RWPE1 (cell line): ENCODE measurements around the gene SLC35A2.

Source experiments
- CTCF ChIA-PET: fragments of 350-600 bp; sonication (Branson Sonifier 250); formaldehyde crosslinking; extraction: SDS; loops from one replicate; lab custom pipeline; 2021; lab: Yijun Ruan, JAX
- POLR2A ChIA-PET: fragments of 400-600 bp; formaldehyde crosslinking; extraction: SDS; loops from one replicate; lab custom pipeline; 2020; ENCODE audit warnings: antibody characterized with exemption; ENCODE audit not compliant: low non-redundant PET; lab: Yijun Ruan, JAX
- DNase-seq: peaks from one replicate; pipeline ENCODE4 v3.0.0; 2012; ENCODE audit warnings: low spot score
- H3K27ac ChIP-seq: fragments of 450-650 bp; 2 replicates; pipeline ENCODE4 v1.5.1; 2017
- CTCF ChIP-seq: fragments of 450-650 bp; conservative IDR thresholded peaks from 2 replicates; pipeline ENCODE4 v1.5.1; 2017; ENCODE audit warnings: low read depth, mild to moderate bottlenecking

Gene SLC35A2

GRCh38 chrX:48904180-48904579 is 7.3 kb downstream of the SLC35A2 start:
- CTCF ChIA-PET: no interaction called here
- no peak for TF ChIP-seq CTCF
- POLR2A ChIA-PET: no interaction called here
- DNase-seq: no peak
- H3K27ac ChIP-seq: no peak overlapping the region

GRCh38 chrX:48903290-48903689 is 8.2 kb downstream of the SLC35A2 start:
- no peak for DNase-seq
- peak overlapping the region; percentile 34 for H3K27ac ChIP-seq
- ChIA-PET POLR2A (no interaction called here), CTCF (interaction anchor here (0.7 kb wide), 1 partner anchor 13 kb away, joined by 5 read pairs; no protein-coding TSS in a partner anchor)
- TF ChIP-seq CTCF: no peak

- no peak for TF ChIP-seq CTCF
- POLR2A ChIA-PET: no interaction called here
- no peak for DNase-seq
- H3K27ac ChIP-seq: peak overlapping the region; percentile 34
- CTCF ChIA-PET: interaction anchor here (0.7 kb wide), 1 partner anchor 14 kb away, joined by 5 read pairs; no protein-coding TSS in a partner anchor
Observed at GRCh38 chrX:48902776-48903175, 8.7 kb downstream of the SLC35A2 start.

- ChIA-PET CTCF (no interaction called here), POLR2A (no interaction called here)
- no peak for TF ChIP-seq CTCF
- no peak overlapping the region for H3K27ac ChIP-seq
- no peak for DNase-seq
Observed at GRCh38 chrX:48902135-48902534, 9.3 kb downstream of the SLC35A2 start.

GRCh38 chrX:48901069-48901468 is 10.4 kb downstream of the SLC35A2 start:
- no peak for TF ChIP-seq CTCF
- CTCF ChIA-PET: interaction anchor here (1.1 kb wide), 1 partner anchor 78 kb away, joined by 5 read pairs; no protein-coding TSS in a partner anchor
- no peak for DNase-seq
- POLR2A ChIA-PET: no interaction called here
- H3K27ac ChIP-seq: no peak overlapping the region

DNA sequence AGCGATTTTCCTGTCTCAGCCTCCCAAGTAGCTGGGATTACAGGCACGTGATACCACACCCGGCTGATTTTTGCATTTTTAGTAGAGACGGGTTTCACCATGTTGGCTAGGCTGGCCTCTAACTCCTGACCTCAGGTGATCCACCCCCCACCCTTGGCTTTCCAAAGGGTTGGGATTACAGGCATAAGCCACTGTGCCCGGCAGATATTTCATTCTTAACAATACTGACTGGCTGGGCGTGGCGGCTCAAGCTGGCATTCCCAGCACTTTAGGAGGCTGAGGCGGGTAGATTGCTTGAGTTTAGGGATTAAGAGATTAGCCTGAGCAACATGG is 12.4 kb downstream of the SLC35A2 start:
- DNase-seq: no peak
- no peak for TF ChIP-seq CTCF
- CTCF ChIA-PET: no interaction called here
- POLR2A ChIA-PET: no interaction called here
- H3K27ac ChIP-seq: peak overlapping the region; percentile 91
